ENCODE measurements around the gene ITGB3. TPM values are rescaled to one million over a fixed set of nuclear protein-coding genes. Genes with fewer than 3 reads are reported as not detected.

The ITGB3 gene
- total and polyA plus RNA-seq, 2 of the 8 experiments (the other 6 are each of a cell fraction or from before 2014, with no cell fraction given), result 0.08 to 0.09 TPM

- no peak overlapping the region for H3K27ac ChIP-seq (ENCODE audit: low read depth, low read length)
- H3K9me3 ChIP-seq (ENCODE audit: insufficient read depth in 2 of 2, low read depth in 1 of 2, low read length in 1 of 2), result peaks cover 0 to 3% of the 10 kb centered on the region in 2 experiments; a peak in 1 of 4 replicates
- no peak overlapping the region for H2BK20ac ChIP-seq (ENCODE audit: low read length)
- no peak overlapping the region for H2AFZ ChIP-seq (ENCODE audit: low read length)
- DNase-seq (ENCODE audit: low read depth in 1 of 2, low spot score in 2 of 2) (no peak), FAIRE-seq (no peak)
- peaks cover 0 to 7% (median 4%) of the 10 kb centered on the region in 4 experiments; a peak in 6 of 7 replicates for H3K4me1 ChIP-seq (replicated peaks in 1 of 4; ENCODE audit: control insufficient read depth in 3 of 4, insufficient read depth in 4 of 4, low read length in 3 of 4)
- ChIA-PET POLR2A (ENCODE audit: partially characterized antibody) (no interaction called here), CTCF (ENCODE audit: partially characterized antibody) (interaction anchor here (1.3 to 4.2 kb wide), 4 partner anchors 11 to 399 kb away, joined by 3 to 24 read pairs (median 6); no protein-coding TSS in a partner anchor)
- H2BK12ac ChIP-seq (ENCODE audit: low read depth, low read length), result no peak overlapping the region
- no peak overlapping the region for H3K23ac ChIP-seq (ENCODE audit: insufficient read length)
- H3K27me3 ChIP-seq (replicated peaks in 1 of 4; ENCODE audit: control insufficient read depth in 3 of 4, extremely low read depth in 1 of 4, insufficient read depth in 3 of 4, low read length in 3 of 4), result peaks cover 0 to 1% (median 0%) of the 10 kb centered on the region in 4 experiments; a peak in 1 of 7 replicates
- no peak overlapping the region for H2AK5ac ChIP-seq (ENCODE audit: low read depth, low read length)
- no peak overlapping the region for H3K56ac ChIP-seq (replicated peaks; ENCODE audit: insufficient read length, low read depth, low read length)
- no peak overlapping the region for H2BK5ac ChIP-seq (ENCODE audit: low read depth, low read length)
- no peak overlapping the region for H2BK120ac ChIP-seq (replicated peaks; ENCODE audit: low read depth, low read length)
- no peak overlapping the region for H3K9ac ChIP-seq (replicated peaks in 1 of 4; ENCODE audit: extremely low read depth in 1 of 4, low read depth in 3 of 4, low read length in 3 of 4)
- no peak overlapping the region for H4K5ac ChIP-seq (ENCODE audit: insufficient read length, low read depth, low read length)
- no peak overlapping the region for H4K91ac ChIP-seq (replicated peaks; ENCODE audit: insufficient read length, low read length)
- H4K20me1 ChIP-seq (replicated peaks in 1 of 2; ENCODE audit: control insufficient read depth in 1 of 2, insufficient read depth in 2 of 2, low read length in 2 of 2), result no peaks in the 10 kb centered on the region
- no peaks in the 10 kb centered on the region for H3K23me2 ChIP-seq (ENCODE audit: low read depth, low read length)
- H3K4ac ChIP-seq (replicated peaks; ENCODE audit: insufficient read length, low read depth, low read length), result no peak overlapping the region
- H3K18ac ChIP-seq (ENCODE audit: extremely low read depth, low read length), result no peak overlapping the region
- no peaks in the 10 kb centered on the region for H3K36me3 ChIP-seq (ENCODE audit: control insufficient read depth in 2 of 4, insufficient read depth in 4 of 4, low read length in 3 of 4)
- no peak overlapping the region for H3K4me3 ChIP-seq (ENCODE audit: extremely low read depth in 1 of 4, insufficient read depth in 2 of 4, low read depth in 3 of 4, low read length in 4 of 4)
- H3K79me1 ChIP-seq (ENCODE audit: low read depth, low read length), result no peaks in the 10 kb centered on the region
- H2BK15ac ChIP-seq (ENCODE audit: low read length), result no peak overlapping the region
- TF ChIP-seq NANOG (IDR thresholded peaks at IDR 0.05; ENCODE audit: insufficient read depth, low read depth, low read length, poor library complexity, severe bottlenecking) (no peak), RBBP5 (IDR thresholded peaks at IDR 0.05; ENCODE audit: borderline replicate concordance, low read depth, low read length) (no peak), SP4 (IDR thresholded peaks at IDR 0.05; ENCODE audit: low read length) (no peak), POU5F1 (IDR thresholded peaks at IDR 0.05; ENCODE audit: low read depth, low read length) (no peak), JUND (IDR thresholded peaks at IDR 0.05; ENCODE audit: low read length) (no peak), CHD2 (IDR thresholded peaks at IDR 0.05; ENCODE audit: low read length) (no peak), ZNF274 (IDR thresholded peaks at IDR 0.05; ENCODE audit: borderline replicate concordance, extremely low read depth, low read length) (no peak), CREB1 (IDR thresholded peaks at IDR 0.05) (no peak), SRF (IDR thresholded peaks at IDR 0.05; ENCODE audit: low read depth, low read length) (no peak), SP2 (IDR thresholded peaks at IDR 0.05; ENCODE audit: low read length) (no peak), BRCA1 (IDR thresholded peaks at IDR 0.05; ENCODE audit: low read depth, low read length) (no peak)
- no peak overlapping the region; the same call in 1 of the 2 replicates for H4K8ac ChIP-seq (ENCODE audit: extremely low read depth, insufficient read depth, low read length)
- 85% methylated on average over 6 of the region's 6 CpGs; no CpG with 5 or more reads in 1 of the 2 experiments for WGBS, 2 experiments (ENCODE audit: extremely low coverage in 1 of 2, insufficient coverage in 1 of 2, insufficient read length in 1 of 2, insufficient replicate concordance in 2 of 2, low coverage in 1 of 2, low lambda C conversion rate in 2 of 2, missing lambda C conversion rate in 1 of 2)
- H3K79me2 ChIP-seq (ENCODE audit: control insufficient read depth in 1 of 2, insufficient read depth in 2 of 2, low read length in 2 of 2), result no peaks in the 10 kb centered on the region
- H3K4me2 ChIP-seq (ENCODE audit: insufficient read depth in 1 of 2, low read depth in 2 of 2, low read length in 2 of 2), result no peak overlapping the region
- H3K14ac ChIP-seq (ENCODE audit: insufficient read length), result no peak overlapping the region
These were observed 34.7 kb upstream of the ITGB3 start for GRCh38 chr17:47218896-47219430.
